ENCODE measurements around the gene FAM186B. TPM values are rescaled to one million over a fixed set of nuclear protein-coding genes. Genes with fewer than 3 reads are reported as not detected.

The FAM186B gene
- total RNA-seq, 1 experiment from 2014 or later: 0.42 TPM

DNA sequence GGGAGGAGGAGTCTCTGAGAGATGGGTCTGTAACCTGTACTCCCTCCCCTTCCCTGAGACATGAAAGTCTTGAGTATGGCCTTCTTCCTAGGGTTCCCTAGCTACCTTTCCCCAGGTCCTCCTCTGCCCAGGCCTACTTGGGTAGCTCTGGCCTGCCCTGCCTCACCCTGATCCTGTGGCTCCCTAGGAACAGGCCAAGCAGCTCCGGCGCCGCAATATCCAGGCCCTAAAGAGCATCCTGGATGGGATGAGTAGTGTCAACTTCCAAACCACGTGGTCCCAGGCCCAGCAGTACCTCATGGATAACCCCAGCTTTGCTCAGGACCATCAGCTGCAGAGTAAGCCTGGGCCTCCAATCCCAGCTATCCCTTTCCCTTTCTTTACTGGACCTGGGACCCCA, 30.2 kb upstream of the FAM186B start:
- H3K27me3 ChIP-seq (ENCODE audit: insufficient read depth, low read length): no peaks in the 10 kb centered on the region
- no peak overlapping the region for H2AFZ ChIP-seq (ENCODE audit: low read depth, low read length, poor library complexity, severe bottlenecking)
- H3K4me3 ChIP-seq (replicated peaks in 1 of 2; ENCODE audit: low read depth in 1 of 2, low read length in 2 of 2): no peak overlapping the region
- ChIA-PET RAD21 (ENCODE audit: low non-redundant PET in 1 of 2, low total read pairs in 2 of 2, uncharacterized antibody in 2 of 2, unreplicated experiment in 2 of 2) (no interaction called here), POLR2A (interaction anchor here (1.1 to 3.0 kb wide), 2 partner anchors 13 to 106 kb away, joined by 4 to 10 read pairs; partner anchors contain the start of gene TMBIM6), CTCF (interaction anchor here (1.1 kb wide), 1 partner anchor 277 kb away, joined by 3 read pairs; no protein-coding TSS in a partner anchor)
- no peaks in the 10 kb centered on the region for H3K9me2 ChIP-seq (ENCODE audit: insufficient read depth)
- no peak overlapping the region for H3K9ac ChIP-seq (ENCODE audit: low read length)
- no peak overlapping the region for H3K27ac ChIP-seq (ENCODE audit: low read depth, low read length)
- H3K36me3 ChIP-seq (ENCODE audit: control insufficient read depth in 1 of 2, insufficient read depth in 2 of 2, low read length in 2 of 2): 0 out of 4 replicates have a peak, but pooled peaks cover 0 to 3% of the 10 kb centered on the region in 2 experiments
- H4K20me1 ChIP-seq (ENCODE audit: insufficient read depth): no peaks in the 10 kb centered on the region
- H3K4me1 ChIP-seq (ENCODE audit: control insufficient read depth in 1 of 2, insufficient read depth in 2 of 2, low read length in 2 of 2): no peaks in the 10 kb centered on the region
- H3K4me2 ChIP-seq (ENCODE audit: low read length): no peak overlapping the region
- intact Hi-C loops (cut with micrococcal nuclease): no loop called here
- TF ChIP-seq EGR1 (IDR thresholded peaks at IDR 0.05; ENCODE audit: low read depth) (no peak), SP1 (IDR thresholded peaks at IDR 0.05; ENCODE audit: low read depth) (no peak)
- H3K79me2 ChIP-seq (ENCODE audit: insufficient read depth, low read length): no peaks in the 10 kb centered on the region
- H3K9me3 ChIP-seq (ENCODE audit: control insufficient read depth in 1 of 2, insufficient read depth in 1 of 2, low read depth in 1 of 2, low read length in 2 of 2): no peaks in the 10 kb centered on the region
- no TSS peak for BruUV-seq (replicated peaks)
- DNase-seq (ENCODE audit: low read depth, low spot score) (no peak), ATAC-seq (no peak)

DNA sequence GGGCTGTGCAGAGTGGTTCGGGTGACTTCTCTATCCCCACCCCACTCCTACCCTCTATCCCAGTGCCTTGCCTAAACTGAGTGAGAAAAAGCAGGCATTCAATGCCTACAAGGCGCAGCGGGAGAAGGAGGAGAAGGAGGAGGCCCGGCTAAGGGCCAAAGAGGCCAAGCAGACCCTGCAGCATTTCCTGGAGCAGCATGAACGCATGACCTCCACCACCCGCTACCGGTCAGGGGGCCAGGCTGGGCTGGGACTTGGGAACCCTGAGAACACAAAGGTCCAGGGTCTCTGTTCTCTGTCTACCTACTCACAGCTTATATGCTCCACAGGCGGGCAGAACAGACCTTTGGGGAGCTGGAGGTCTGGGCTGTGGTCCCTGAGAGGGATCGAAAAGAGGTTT, 29.6 kb upstream of the FAM186B start:
- no peaks in the 10 kb centered on the region for H3K4me1 ChIP-seq (ENCODE audit: control insufficient read depth in 1 of 2, insufficient read depth in 2 of 2, low read length in 2 of 2)
- no peak overlapping the region for H3K27ac ChIP-seq (ENCODE audit: low read depth, low read length)
- no peaks in the 10 kb centered on the region for H3K79me2 ChIP-seq (ENCODE audit: insufficient read depth, low read length)
- no peak for TF ChIP-seq EGR1 (IDR thresholded peaks at IDR 0.05; ENCODE audit: low read depth)
- TF ChIP-seq ELF1 (IDR thresholded peaks at IDR 0.05; ENCODE audit: borderline replicate concordance, low read depth): no peak
- TF ChIP-seq, protein P1, sequence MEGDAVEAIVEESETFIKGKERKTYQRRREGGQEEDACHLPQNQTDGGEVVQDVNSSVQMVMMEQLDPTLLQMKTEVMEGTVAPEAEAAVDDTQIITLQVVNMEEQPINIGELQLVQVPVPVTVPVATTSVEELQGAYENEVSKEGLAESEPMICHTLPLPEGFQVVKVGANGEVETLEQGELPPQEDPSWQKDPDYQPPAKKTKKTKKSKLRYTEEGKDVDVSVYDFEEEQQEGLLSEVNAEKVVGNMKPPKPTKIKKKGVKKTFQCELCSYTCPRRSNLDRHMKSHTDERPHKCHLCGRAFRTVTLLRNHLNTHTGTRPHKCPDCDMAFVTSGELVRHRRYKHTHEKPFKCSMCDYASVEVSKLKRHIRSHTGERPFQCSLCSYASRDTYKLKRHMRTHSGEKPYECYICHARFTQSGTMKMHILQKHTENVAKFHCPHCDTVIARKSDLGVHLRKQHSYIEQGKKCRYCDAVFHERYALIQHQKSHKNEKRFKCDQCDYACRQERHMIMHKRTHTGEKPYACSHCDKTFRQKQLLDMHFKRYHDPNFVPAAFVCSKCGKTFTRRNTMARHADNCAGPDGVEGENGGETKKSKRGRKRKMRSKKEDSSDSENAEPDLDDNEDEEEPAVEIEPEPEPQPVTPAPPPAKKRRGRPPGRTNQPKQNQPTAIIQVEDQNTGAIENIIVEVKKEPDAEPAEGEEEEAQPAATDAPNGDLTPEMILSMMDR (IDR thresholded peaks at IDR 0.05 in 2 of 3, conservative IDR thresholded peaks at IDR 0.05 in 1 of 3; ENCODE audit: borderline replicate concordance in 1 of 3, insufficient read depth in 1 of 3, low read depth in 2 of 3, low read length in 2 of 3): no peak
- TF ChIP-seq, protein P2, sequence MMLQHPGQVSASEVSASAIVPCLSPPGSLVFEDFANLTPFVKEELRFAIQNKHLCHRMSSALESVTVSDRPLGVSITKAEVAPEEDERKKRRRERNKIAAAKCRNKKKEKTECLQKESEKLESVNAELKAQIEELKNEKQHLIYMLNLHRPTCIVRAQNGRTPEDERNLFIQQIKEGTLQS (IDR thresholded peaks at IDR 0.05): no peak
- no peak for TF ChIP-seq CEBPB (IDR thresholded peaks at IDR 0.05; ENCODE audit: low read depth)
- TF ChIP-seq POLR2AphosphoS5 (IDR thresholded peaks at IDR 0.05; ENCODE audit: low read depth, low read length): no peak
- no peak for TF ChIP-seq RAD21 (IDR thresholded peaks at IDR 0.05; ENCODE audit: low read depth)
- no peak for TF ChIP-seq ZNF274 (IDR thresholded peaks at IDR 0.05; ENCODE audit: low read depth, low read length)
- no peak overlapping the region for H3K4me2 ChIP-seq (ENCODE audit: low read length)
- ChIA-PET CTCF (no interaction called here), RAD21 (ENCODE audit: low non-redundant PET in 1 of 2, low total read pairs in 2 of 2, uncharacterized antibody in 2 of 2, unreplicated experiment in 2 of 2) (no interaction called here), POLR2A (no interaction called here)
- no peak overlapping the region for H3K9ac ChIP-seq (ENCODE audit: low read length)
- 0 out of 4 replicates have a peak, but pooled peaks cover 0 to 2% of the 10 kb centered on the region in 2 experiments for H3K36me3 ChIP-seq (ENCODE audit: control insufficient read depth in 1 of 2, insufficient read depth in 2 of 2, low read length in 2 of 2)
- no peak for ATAC-seq
- BruUV-seq (replicated peaks): no TSS peak
- H3K9me2 ChIP-seq (ENCODE audit: insufficient read depth): no peaks in the 10 kb centered on the region
- H4K20me1 ChIP-seq (ENCODE audit: insufficient read depth): no peaks in the 10 kb centered on the region
- intact Hi-C loops (cut with micrococcal nuclease): no loop called here
- no peak overlapping the region for H3K4me3 ChIP-seq (replicated peaks in 1 of 2; ENCODE audit: low read depth in 1 of 2, low read length in 2 of 2)
- H3K27me3 ChIP-seq (ENCODE audit: insufficient read depth, low read length): no peaks in the 10 kb centered on the region
- DNase-seq (ENCODE audit: low read depth, low spot score): no peak
- H2AFZ ChIP-seq (ENCODE audit: low read depth, low read length, poor library complexity, severe bottlenecking): no peak overlapping the region
- H3K9me3 ChIP-seq (ENCODE audit: control insufficient read depth in 1 of 2, insufficient read depth in 1 of 2, low read depth in 1 of 2, low read length in 2 of 2): no peaks in the 10 kb centered on the region
